IMR-90 (cell line): ENCODE data around the gene TNS3. TPM values are rescaled to one million over a fixed set of nuclear protein-coding genes. Genes with fewer than 3 reads are reported as not detected.

Source experiments
- ATAC-seq: fragments of 200-7000 bp; cut with Tn5 transposase; 2 replicates; pipeline ENCODE4 v1.9.1; 2020; ENCODE audit warnings: low read depth, mild to moderate bottlenecking, moderate library complexity
- BruUV-seq: library from RNA; stranded (reverse); fragments of 400-500 nt; replicated peaks from 2 replicates; lab custom pipeline; 2021; lab: Mats Ljungman, UMichigan
- CTCF ChIA-PET: fragments of 300-600 bp; formaldehyde crosslinking; extraction: SDS; loops from one replicate; lab custom pipeline; 2021; ENCODE audit warnings: antibody characterized with exemption; lab: Yijun Ruan, JAX
- POLR2A ChIA-PET: fragments of 300-600 bp; sonication (Branson Sonifier 250); formaldehyde crosslinking; loops from one replicate; lab custom pipeline; 2022; ENCODE audit warnings: antibody characterized with exemption; ENCODE audit not compliant: unreplicated experiment; lab: Charles Lee
- DNase-seq: peaks from one replicate; pipeline ENCODE4 v3.0.0; 2013
- H2AFZ ChIP-seq: replicated peaks from 2 replicates; pipeline ENCODE3; 2013; ENCODE audit warnings: low read length, mild to moderate bottlenecking; ENCODE audit not compliant: poor library complexity
- H2AK5ac ChIP-seq: 2 replicates; pipeline ENCODE4 v1.6.1; 2013; ENCODE audit warnings: low read depth, low read length, inconsistent platforms
- H2AK9ac ChIP-seq: replicated peaks from 2 replicates; pipeline ENCODE3; 2013; ENCODE audit warnings: mild to moderate bottlenecking, low read depth, low read length, moderate library complexity; ENCODE audit not compliant: poor library complexity
- H2BK120ac ChIP-seq: 2 replicates; pipeline ENCODE4 v1.6.1; 2013; ENCODE audit warnings: low read depth, low read length, inconsistent platforms
- H2BK15ac ChIP-seq: 3 replicates; pipeline ENCODE4 v1.6.1; 2013; ENCODE audit warnings: low read depth, low read length, inconsistent platforms
- H2BK20ac ChIP-seq: 2 replicates; pipeline ENCODE4 v1.6.1; 2013; ENCODE audit warnings: low read depth, mild to moderate bottlenecking, inconsistent platforms, low read length, moderate library complexity
- H2BK5ac ChIP-seq: 2 replicates; pipeline ENCODE4 v1.6.1; 2013; ENCODE audit warnings: mild to moderate bottlenecking, low read depth, low read length, inconsistent platforms; ENCODE audit not compliant: poor library complexity, severe bottlenecking
- H3K14ac ChIP-seq: replicated peaks from 2 replicates; pipeline ENCODE4 v1.6.1; 2013; ENCODE audit warnings: low read depth, low read length, inconsistent platforms
- H3K18ac ChIP-seq: 2 replicates; pipeline ENCODE4 v1.6.1; 2013; ENCODE audit warnings: low read depth, low read length, control low read depth
- H3K23ac ChIP-seq: 2 replicates; pipeline ENCODE4 v1.6.1; 2013; ENCODE audit warnings: low read depth, low read length, inconsistent platforms
- H3K27ac ChIP-seq: 2 replicates; pipeline ENCODE4 v1.5.1; 2013; ENCODE audit warnings: mild to moderate bottlenecking, control low read depth, low read length; ENCODE audit not compliant: insufficient read depth
- H3K27me3 ChIP-seq: 2 replicates; pipeline ENCODE4 v1.6.1; 2013; ENCODE audit warnings: low read length; ENCODE audit not compliant: control insufficient read depth, insufficient read depth
- H3K36me3 ChIP-seq: 2 replicates; pipeline ENCODE4 v1.6.1; 2013; ENCODE audit warnings: low read length, mixed read lengths; ENCODE audit not compliant: control insufficient read depth, insufficient read depth
- H3K4ac ChIP-seq: 2 replicates; pipeline ENCODE4 v1.6.1; 2013; ENCODE audit warnings: low read depth, low read length, inconsistent platforms
- H3K4me1 ChIP-seq: 2 replicates; pipeline ENCODE4 v1.6.1; 2013; ENCODE audit warnings: low read length, mixed read lengths; ENCODE audit not compliant: control insufficient read depth, insufficient read depth
- H3K4me2 ChIP-seq: 2 replicates; pipeline ENCODE4 v1.6.1; 2013; ENCODE audit warnings: low read depth, mild to moderate bottlenecking, control low read depth, low read length, moderate library complexity
- H3K4me3 ChIP-seq: 2 replicates; pipeline ENCODE4 v1.5.1; 2013; ENCODE audit warnings: low read depth, mild to moderate bottlenecking, control low read depth, low read length, moderate library complexity; ENCODE audit not compliant: insufficient read depth
- H3K56ac ChIP-seq: 2 replicates; pipeline ENCODE4 v1.6.1; 2013; ENCODE audit warnings: low read length, inconsistent platforms; ENCODE audit not compliant: insufficient read depth; ENCODE audit errors: extremely low read depth
- H3K79me1 ChIP-seq, 2 experiments: 2 replicates each; pipeline ENCODE4 v1.6.1; 2013; ENCODE audit warnings: low read length in 2 of 2, inconsistent platforms in 1 of 2, low read depth in 1 of 2
- H3K9ac ChIP-seq: 2 replicates; pipeline ENCODE4 v1.6.1; 2013; ENCODE audit warnings: low read depth, low read length, control low read depth
- H3K9me1 ChIP-seq: 2 replicates; pipeline ENCODE4 v1.6.1; 2013; ENCODE audit warnings: low read length, inconsistent platforms; ENCODE audit not compliant: insufficient read depth
- H3K9me3 ChIP-seq: 2 replicates; pipeline ENCODE4 v1.6.1; 2013; ENCODE audit warnings: low read length; ENCODE audit not compliant: control insufficient read depth, insufficient read depth
- H4K20me1 ChIP-seq: 2 replicates; pipeline ENCODE4 v1.6.1; 2013; ENCODE audit warnings: low read length, inconsistent platforms; ENCODE audit not compliant: insufficient read depth
- H4K5ac ChIP-seq: 2 replicates; pipeline ENCODE4 v1.6.1; 2013; ENCODE audit warnings: mild to moderate bottlenecking, low read depth, low read length, control low read depth
- H4K8ac ChIP-seq, 2 experiments: 2 replicates each; pipeline ENCODE4 v1.6.1; 2013; ENCODE audit warnings: low read depth in 2 of 2, low read length in 2 of 2, control low read depth in 1 of 2, inconsistent platforms in 1 of 2
- H4K91ac ChIP-seq: 2 replicates; pipeline ENCODE4 v1.6.1; 2013; ENCODE audit warnings: low read depth, low read length, inconsistent platforms; ENCODE audit not compliant: insufficient read depth
- BHLHE40 ChIP-seq: fragments of 150-350 bp; IDR thresholded peaks from 2 replicates; pipeline ENCODE4 v1.6.1; 2016; ENCODE audit warnings: mild to moderate bottlenecking, low read depth, low read length
- CHD1 ChIP-seq: IDR thresholded peaks from 2 replicates; pipeline ENCODE4 v1.6.1; 2012; ENCODE audit warnings: low read depth, low read length, improper control_type of control experiment
- CTCF ChIP-seq: conservative IDR thresholded peaks from 2 replicates; pipeline ENCODE4 v1.5.1; 2012; ENCODE audit warnings: mild to moderate bottlenecking, low read depth, low read length, improper control_type of control experiment
- FOS ChIP-seq: fragments of 150-350 bp; IDR thresholded peaks from 2 replicates; pipeline ENCODE4 v1.6.1; 2016; ENCODE audit warnings: low read depth, low read length
- MAFK ChIP-seq: IDR thresholded peaks from 2 replicates; pipeline ENCODE4 v1.6.1; 2012; ENCODE audit warnings: low read depth, low read length, improper control_type of control experiment
- MAZ ChIP-seq: IDR thresholded peaks from 2 replicates; pipeline ENCODE4 v1.6.1; 2012; ENCODE audit warnings: low read depth, mild to moderate bottlenecking, low read length, improper control_type of control experiment, moderate library complexity, borderline replicate concordance
- MXI1 ChIP-seq: IDR thresholded peaks from 2 replicates; pipeline ENCODE4 v1.6.1; 2012; ENCODE audit warnings: low read depth, mild to moderate bottlenecking, low read length, moderate library complexity, borderline replicate concordance
- NFE2L2 ChIP-seq: fragments of 150-350 bp; IDR thresholded peaks from 2 replicates; pipeline ENCODE4 v1.6.1; 2016; ENCODE audit warnings: low read depth, mild to moderate bottlenecking, low read length
- POLR2A ChIP-seq: IDR thresholded peaks from 2 replicates; pipeline ENCODE4 v1.6.1; 2012; ENCODE audit warnings: mild to moderate bottlenecking, low read depth, low read length
- RAD21 ChIP-seq: IDR thresholded peaks from 2 replicates; pipeline ENCODE4 v1.6.1; 2012; ENCODE audit warnings: low read length, improper control_type of control experiment
- RCOR1 ChIP-seq: IDR thresholded peaks from 2 replicates; pipeline ENCODE4 v1.6.1; 2012; ENCODE audit warnings: mild to moderate bottlenecking, low read length, improper control_type of control experiment; ENCODE audit not compliant: insufficient replicate concordance
- RFX5 ChIP-seq: IDR thresholded peaks from 2 replicates; pipeline ENCODE4 v1.8.0; 2012; ENCODE audit warnings: low read depth, mild to moderate bottlenecking, low read length, moderate library complexity
- SMC3 ChIP-seq: fragments of 150-350 bp; IDR thresholded peaks from 2 replicates; pipeline ENCODE4 v1.6.1; 2016; ENCODE audit warnings: low read depth, mild to moderate bottlenecking, antibody characterized with exemption, low read length, moderate library complexity
- USF2 ChIP-seq: fragments of 150-350 bp; IDR thresholded peaks from 2 replicates; pipeline ENCODE4 v1.6.1; 2017; ENCODE audit warnings: mild to moderate bottlenecking, antibody characterized with exemption, low read length, low read depth
- WGBS, 2 experiments: methylation state at CpG; one replicate each; pipeline versions ENCODE4 v1.1.5 to v1.1.7; 2013; ENCODE audit warnings: missing lambda C conversion rate in 2 of 2; ENCODE audit not compliant: insufficient read length in 1 of 2; ENCODE audit errors: extremely low coverage in 2 of 2; 5-methylcytosine and 5-hydroxymethylcytosine counted together
- dilution Hi-C: fragments of 300-500 bp; cut with HindIII; formaldehyde crosslinking; loops from one replicate; pipeline ENCODE4 v1.14.3; 2018; ENCODE audit warnings: low sequenced_read_pairs; ENCODE audit not compliant: unreplicated experiment
- in situ Hi-C: fragments of 300-500 bp; cut with MboI; formaldehyde crosslinking; loops from 3 replicates; pipeline ENCODE4 v1.14.3; 2019; ENCODE audit warnings: low sequenced_read_pairs, inconsistent platforms, mixed read lengths
- intact Hi-C: fragments of 100-400 bp; cut with micrococcal nuclease; formaldehyde crosslinking; loops from 2 replicates; pipeline ENCODE4 v1.10.0; 2022
- polyA plus RNA-seq, 3 experiments: library from polyadenylated mRNA; depleted of rRNA; stranded (reverse); fragments of >200 nt; gene quantifications; 2 replicates each; pipeline ENCODE4 v1.2.3, GENCODE V29; 2012; ENCODE audit warnings: low replicate concordance in 1 of 3
- total RNA-seq: library from RNA; depleted of rRNA; stranded (reverse); fragments of >200 nt; gene quantifications from 2 replicates; pipeline ENCODE4 v1.2.3, GENCODE V29; 2012

Gene TNS3
- total and polyA plus RNA-seq, 2 of the 4 experiments (the other 2 are of a cell fraction): 64.3 to 79.2 TPM

GRCh38 chr7:47574482-47575329 lies 7.2 kb downstream of the TNS3 start:
- Histone ChIP-seq H3K14ac (peak overlapping the region; percentile 44), H3K36me3 (peaks cover 6% of the 10 kb centered on the region), H2AFZ (no peak overlapping the region), H3K4ac (peak overlapping the region; percentile 61), H3K56ac (peak overlapping the region; percentile 91; the same call in 1 of the 2 replicates), H2BK20ac (peak overlapping the region; percentile 58), H4K8ac (peak overlapping the region; percentile 19 to 65; a peak in 3 of 4 replicates), H3K4me1 (peaks cover 60% of the 10 kb centered on the region), H4K5ac (peak overlapping the region; percentile 29; the same call in 1 of the 2 replicates), H4K91ac (peak overlapping the region; percentile 16), H4K20me1 (peaks cover 23% of the 10 kb centered on the region; the same call in 1 of the 2 replicates), H3K27ac (peak overlapping the region; percentile 53; the same call in 1 of the 2 replicates), H2BK15ac (0 out of 3 replicates have a peak overlapping the region, but pooled peaks have one; percentile 3), H3K9me1 (peaks cover 42% of the 10 kb centered on the region), H2AK9ac (no peak overlapping the region), H2BK5ac (peak overlapping the region; percentile 66), H3K23ac (peak overlapping the region; percentile 57; the same call in 1 of the 2 replicates), H3K79me1 (peaks cover 32 to 88% of the 10 kb centered on the region in 2 experiments), H3K18ac (peak overlapping the region; percentile 30; the same call in 1 of the 2 replicates), H3K9ac (no peak overlapping the region), H3K4me3 (no peak overlapping the region), H3K27me3 (no peaks in the 10 kb centered on the region), H2AK5ac (peak overlapping the region; percentile 46; the same call in 1 of the 2 replicates), H2BK120ac (peak overlapping the region; percentile 71), H3K9me3 (no peaks in the 10 kb centered on the region), H3K4me2 (peak overlapping the region; percentile 28)
- no TSS peak for BruUV-seq
- ChIA-PET POLR2A (no interaction called here), CTCF (interaction anchor here (0.6 kb wide), 1 partner anchor 8 kb away, joined by 5 read pairs; no protein-coding TSS in a partner anchor)
- dilution Hi-C loops: no loop called here
- DNase-seq (peak; percentile 84), ATAC-seq (peak; percentile 4)
- WGBS, 2 experiments: 50% methylated on average over 2 of the region's 11 CpGs; no CpG with 5 or more reads in 1 of the 2 experiments
- intact Hi-C loops: loop anchor here (1.0 to 10.0 kb wide), 4 partner anchors 38 to 310 kb away; no protein-coding TSS in a partner anchor
- in situ Hi-C loops: no loop called here
- TF ChIP-seq MXI1 (no peak), RFX5 (no peak), CTCF (no peak), MAFK (no peak), MAZ (0 out of 2 replicates have a peak, but pooled peaks have one; percentile 3), POLR2A (no peak; the same call in 1 of the 2 replicates), RAD21 (no peak), CHD1 (no peak), SMC3 (no peak), NFE2L2 (no peak), USF2 (no peak), RCOR1 (no peak), BHLHE40 (peak; percentile 52; the same call in 1 of the 2 replicates), FOS (peak; percentile 56; the same call in 1 of the 2 replicates)
